PC-3 (cell line): Measurements from ENCODE around the gene COX10.

Source experiments
- EZH2 ChIP-seq: fragments of 300-600 bp; sonication (generic); IDR thresholded peaks from one replicate; pipeline ENCODE4 v1.6.1; 2017; ENCODE audit warnings: antibody characterized with exemption, mild to moderate bottlenecking, low read length; ENCODE audit not compliant: unreplicated experiment
- TF ChIP-seq, protein P1 (sequence below): fragments of 300-600 bp; sonication (generic); conservative IDR thresholded peaks from 2 replicates; pipeline ENCODE4 v1.5.1; 2017; ENCODE audit warnings: antibody characterized with exemption, low read depth, mild to moderate bottlenecking, low read length

DNA sequence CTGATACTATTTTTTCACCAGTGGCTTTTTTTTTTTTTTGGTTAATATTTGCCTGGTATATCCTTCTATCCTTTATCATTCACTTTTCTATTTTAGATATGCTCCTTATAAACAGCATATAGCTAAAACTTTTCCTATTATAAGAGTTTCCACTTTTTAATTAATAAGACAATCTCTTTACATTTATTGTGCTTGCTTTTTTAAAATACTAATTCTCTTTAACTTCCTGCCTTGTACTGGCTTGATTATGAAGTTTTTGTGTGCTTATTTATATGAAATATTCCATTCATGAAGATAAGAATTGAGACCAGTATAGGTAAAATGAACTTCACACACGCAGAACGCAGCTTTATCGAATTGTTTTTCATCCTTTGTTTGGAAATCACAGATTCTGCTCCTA lies 176.3 kb downstream of the COX10 start:
- no peak for TF ChIP-seq EZH2
- TF ChIP-seq, protein P1, sequence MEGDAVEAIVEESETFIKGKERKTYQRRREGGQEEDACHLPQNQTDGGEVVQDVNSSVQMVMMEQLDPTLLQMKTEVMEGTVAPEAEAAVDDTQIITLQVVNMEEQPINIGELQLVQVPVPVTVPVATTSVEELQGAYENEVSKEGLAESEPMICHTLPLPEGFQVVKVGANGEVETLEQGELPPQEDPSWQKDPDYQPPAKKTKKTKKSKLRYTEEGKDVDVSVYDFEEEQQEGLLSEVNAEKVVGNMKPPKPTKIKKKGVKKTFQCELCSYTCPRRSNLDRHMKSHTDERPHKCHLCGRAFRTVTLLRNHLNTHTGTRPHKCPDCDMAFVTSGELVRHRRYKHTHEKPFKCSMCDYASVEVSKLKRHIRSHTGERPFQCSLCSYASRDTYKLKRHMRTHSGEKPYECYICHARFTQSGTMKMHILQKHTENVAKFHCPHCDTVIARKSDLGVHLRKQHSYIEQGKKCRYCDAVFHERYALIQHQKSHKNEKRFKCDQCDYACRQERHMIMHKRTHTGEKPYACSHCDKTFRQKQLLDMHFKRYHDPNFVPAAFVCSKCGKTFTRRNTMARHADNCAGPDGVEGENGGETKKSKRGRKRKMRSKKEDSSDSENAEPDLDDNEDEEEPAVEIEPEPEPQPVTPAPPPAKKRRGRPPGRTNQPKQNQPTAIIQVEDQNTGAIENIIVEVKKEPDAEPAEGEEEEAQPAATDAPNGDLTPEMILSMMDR: no peak
